ENCODE data around the gene CRACR2A. TPM values are rescaled to one million over a fixed set of nuclear protein-coding genes. Genes with fewer than 3 reads are reported as not detected.

CRACR2A gene
- total and polyA plus RNA-seq, 2 of the 8 experiments (the other 6 are each of a cell fraction or from before 2014, with no cell fraction given), result 0.85 to 3.2 TPM

DNA sequence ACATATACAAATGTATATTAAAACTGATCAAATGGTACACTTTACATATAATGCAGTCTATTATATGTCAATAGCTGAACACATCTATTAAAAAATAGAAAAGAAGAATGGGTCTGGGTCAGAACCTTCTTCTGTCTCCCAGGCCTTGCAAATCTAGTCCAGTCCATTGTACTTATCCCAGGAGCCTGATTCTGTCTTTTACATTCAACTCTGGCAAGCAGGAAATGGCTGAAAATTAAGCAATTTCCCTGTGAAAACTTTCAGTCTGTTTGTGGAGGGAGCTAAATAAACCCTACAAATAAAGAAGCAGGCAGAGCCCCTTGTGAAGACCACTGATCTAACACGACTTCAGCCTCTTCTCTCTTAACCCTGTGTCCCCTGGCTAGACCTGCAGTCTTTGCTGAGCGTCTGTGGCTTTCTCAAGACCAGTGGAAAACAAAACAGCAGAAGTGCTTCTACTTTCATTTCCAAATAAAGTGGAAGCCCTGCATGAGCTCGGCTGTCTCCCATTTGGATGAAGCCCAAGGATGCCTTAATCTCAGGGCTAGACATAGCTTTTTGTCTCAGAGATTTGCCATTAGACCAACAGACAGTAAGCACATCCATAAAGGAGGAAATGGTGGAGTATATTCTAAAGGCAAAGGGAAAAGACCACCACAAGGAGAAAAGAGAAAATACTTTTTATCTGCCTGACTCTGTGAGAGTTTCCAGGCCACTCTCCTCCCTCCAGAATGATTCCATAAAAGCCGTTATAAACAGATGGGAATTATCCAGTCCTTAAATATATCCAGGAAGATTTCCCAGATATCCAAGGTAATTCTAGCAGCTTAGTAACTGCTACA, 48.2 kb downstream of the CRACR2A start (continued):
- TF ChIP-seq RAD21 (IDR thresholded peaks at IDR 0.05 in 1 of 2, conservative IDR thresholded peaks at IDR 0.05 in 1 of 2; ENCODE audit: low read depth in 2 of 2, low read length in 2 of 2) (no peak), YY1 (IDR thresholded peaks at IDR 0.05; ENCODE audit: low read depth, low read length) (no peak), POLR2AphosphoS5 (IDR thresholded peaks at IDR 0.05; ENCODE audit: low read depth, low read length) (no peak), CHD1 (IDR thresholded peaks at IDR 0.05; ENCODE audit: low read depth, low read length) (no peak), FOSL1 (IDR thresholded peaks at IDR 0.05; ENCODE audit: insufficient read depth, low read depth, low read length) (no peak)
- TF ChIP-seq, protein P1, sequence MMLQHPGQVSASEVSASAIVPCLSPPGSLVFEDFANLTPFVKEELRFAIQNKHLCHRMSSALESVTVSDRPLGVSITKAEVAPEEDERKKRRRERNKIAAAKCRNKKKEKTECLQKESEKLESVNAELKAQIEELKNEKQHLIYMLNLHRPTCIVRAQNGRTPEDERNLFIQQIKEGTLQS (IDR thresholded peaks at IDR 0.05; ENCODE audit: insufficient read depth, low read depth, low read length), result no peak
- TF ChIP-seq, protein P2, sequence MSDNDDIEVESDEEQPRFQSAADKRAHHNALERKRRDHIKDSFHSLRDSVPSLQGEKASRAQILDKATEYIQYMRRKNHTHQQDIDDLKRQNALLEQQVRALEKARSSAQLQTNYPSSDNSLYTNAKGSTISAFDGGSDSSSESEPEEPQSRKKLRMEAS (IDR thresholded peaks at IDR 0.05), result no peak
